ENCODE measurements around the gene TXNDC2. TPM values are rescaled to one million over a fixed set of nuclear protein-coding genes. Genes with fewer than 3 reads are reported as not detected.

TXNDC2 gene
- total and polyA plus RNA-seq, 9 of the 15 experiments (the other 6 are each of a cell fraction or from before 2014, with no cell fraction given) = 1.2 to 4.9 (median 2.3) TPM

GRCh38 chr18:9885170-9886004, at the start of gene TXNDC2 (continued):
- TF ChIP-seq ZNF707 (CRISPR knock-in tag; conservative IDR thresholded peaks at IDR 0.05) (no peak), ZNF583 (CRISPR knock-in tag; IDR thresholded peaks at IDR 0.05) (peak; percentile 15; the same call in 1 of the 2 replicates), RBM34 (IDR thresholded peaks at IDR 0.05; ENCODE audit: borderline replicate concordance, insufficient read depth, low read length) (no peak), ZNF197 (CRISPR knock-in tag; IDR thresholded peaks at IDR 0.05; ENCODE audit: low read depth) (no peak; the same call in 1 of the 2 replicates), TAL1 (IDR thresholded peaks at IDR 0.05) (peak; percentile 61; the same call in 1 of the 2 replicates), ZNF586 (CRISPR knock-in tag; conservative IDR thresholded peaks at IDR 0.05) (no peak), HMG20B (CRISPR knock-in tag; IDR thresholded peaks at IDR 0.05) (no peak), FOS (IDR thresholded peaks at IDR 0.05; ENCODE audit: extremely low read depth, insufficient read length) (no peak), ZKSCAN1 (IDR thresholded peaks at IDR 0.05; ENCODE audit: low read depth, low read length) (no peak), ZNF717 (CRISPR knock-in tag; IDR thresholded peaks at IDR 0.05) (0 out of 2 replicates have a peak, but pooled peaks have one; percentile 31), MCM3 (IDR thresholded peaks at IDR 0.05) (no peak), ZKSCAN8 (CRISPR knock-in tag; IDR thresholded peaks at IDR 0.05) (peak; percentile 28; the same call in 1 of the 2 replicates), BRF2 (IDR thresholded peaks at IDR 0.05; ENCODE audit: borderline replicate concordance, insufficient read depth, insufficient read length) (no peak), HDAC8 (tag; IDR thresholded peaks at IDR 0.05) (no peak), ASH1L (IDR thresholded peaks at IDR 0.05; ENCODE audit: borderline replicate concordance, low read depth, partially characterized antibody) (no peak), ZNF41 (CRISPR knock-in tag; conservative IDR thresholded peaks at IDR 0.05) (no peak), HINFP (tag; conservative IDR thresholded peaks at IDR 0.05; ENCODE audit: low read depth) (0 out of 2 replicates have a peak, but pooled peaks have one; percentile 16)
- TF ChIP-seq, protein P1, sequence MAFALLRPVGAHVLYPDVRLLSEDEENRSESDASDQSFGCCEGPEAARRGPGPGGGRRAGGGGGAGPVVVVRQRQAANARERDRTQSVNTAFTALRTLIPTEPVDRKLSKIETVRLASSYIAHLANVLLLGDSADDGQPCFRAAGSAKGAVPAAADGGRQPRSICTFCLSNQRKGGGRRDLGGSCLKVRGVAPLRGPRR (CRISPR knock-in tag; IDR thresholded peaks at IDR 0.05) = no peak
- TF ChIP-seq, protein P2, sequence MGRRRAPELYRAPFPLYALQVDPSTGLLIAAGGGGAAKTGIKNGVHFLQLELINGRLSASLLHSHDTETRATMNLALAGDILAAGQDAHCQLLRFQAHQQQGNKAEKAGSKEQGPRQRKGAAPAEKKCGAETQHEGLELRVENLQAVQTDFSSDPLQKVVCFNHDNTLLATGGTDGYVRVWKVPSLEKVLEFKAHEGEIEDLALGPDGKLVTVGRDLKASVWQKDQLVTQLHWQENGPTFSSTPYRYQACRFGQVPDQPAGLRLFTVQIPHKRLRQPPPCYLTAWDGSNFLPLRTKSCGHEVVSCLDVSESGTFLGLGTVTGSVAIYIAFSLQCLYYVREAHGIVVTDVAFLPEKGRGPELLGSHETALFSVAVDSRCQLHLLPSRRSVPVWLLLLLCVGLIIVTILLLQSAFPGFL (CRISPR knock-in tag; IDR thresholded peaks at IDR 0.05) = no peak
- TF ChIP-seq, protein P3, sequence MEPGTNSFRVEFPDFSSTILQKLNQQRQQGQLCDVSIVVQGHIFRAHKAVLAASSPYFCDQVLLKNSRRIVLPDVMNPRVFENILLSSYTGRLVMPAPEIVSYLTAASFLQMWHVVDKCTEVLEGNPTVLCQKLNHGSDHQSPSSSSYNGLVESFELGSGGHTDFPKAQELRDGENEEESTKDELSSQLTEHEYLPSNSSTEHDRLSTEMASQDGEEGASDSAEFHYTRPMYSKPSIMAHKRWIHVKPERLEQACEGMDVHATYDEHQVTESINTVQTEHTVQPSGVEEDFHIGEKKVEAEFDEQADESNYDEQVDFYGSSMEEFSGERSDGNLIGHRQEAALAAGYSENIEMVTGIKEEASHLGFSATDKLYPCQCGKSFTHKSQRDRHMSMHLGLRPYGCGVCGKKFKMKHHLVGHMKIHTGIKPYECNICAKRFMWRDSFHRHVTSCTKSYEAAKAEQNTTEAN (CRISPR knock-in tag; IDR thresholded peaks at IDR 0.05) = no peak

Data from K562 (cell line).